SK-N-MC (cell line): ENCODE measurements around the gene MTCL1.

Experiments used
- EZH2 ChIP-seq: fragments of 200-600 bp; sonication (generic); IDR thresholded peaks from one replicate; pipeline ENCODE4 v1.6.1; 2017; ENCODE audit warnings: antibody characterized with exemption
- FOXP2 ChIP-seq: optimal IDR thresholded peaks from 2 replicates; pipeline ENCODE3; 2011; ENCODE audit warnings: mild to moderate bottlenecking, moderate library complexity; ENCODE audit not compliant: insufficient read depth; ENCODE audit errors: extremely low read length, control extremely low read depth
- POLR2AphosphoS5 ChIP-seq: IDR thresholded peaks from 2 replicates; pipeline ENCODE4 v1.6.1; 2012; ENCODE audit warnings: mild to moderate bottlenecking, low read depth, low read length, borderline replicate concordance

DNA sequence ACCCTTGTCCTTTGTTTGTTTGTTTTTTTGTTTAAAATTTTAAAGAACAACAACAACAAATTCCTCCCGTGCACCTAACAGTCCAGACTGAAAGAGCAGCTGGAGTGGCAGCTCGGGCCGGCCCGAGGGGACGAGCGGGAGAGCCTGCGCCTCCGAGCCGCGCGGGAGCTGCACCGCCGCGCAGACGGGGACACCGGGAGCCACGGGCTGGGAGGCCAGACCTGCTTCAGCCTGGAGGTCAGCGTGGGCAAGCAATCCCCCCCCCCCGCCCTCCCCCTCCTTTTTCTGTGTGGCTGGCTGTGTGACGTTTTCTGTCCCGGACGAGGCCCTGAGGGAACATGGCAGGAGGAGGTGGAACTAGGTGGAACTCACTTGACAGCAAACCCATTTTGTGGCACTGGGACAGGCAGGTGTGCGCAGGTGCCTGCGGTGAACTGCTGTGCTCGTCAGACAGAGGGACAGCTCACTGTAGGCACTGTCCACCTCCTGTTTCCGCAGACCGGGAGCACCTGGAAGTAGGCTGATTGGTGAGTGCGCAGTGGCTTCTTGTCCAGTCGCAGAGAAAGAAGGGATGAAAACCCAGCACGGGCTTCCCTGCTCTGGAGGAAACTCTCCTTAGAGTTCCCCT is 80.6 kb downstream of the MTCL1 start:
- no peak for TF ChIP-seq EZH2
- TF ChIP-seq POLR2AphosphoS5 = no peak
- no peak for TF ChIP-seq FOXP2
